IMR-90 (cell line): Measurements from ENCODE around the gene ERMP1. TPM values are rescaled to one million over a fixed set of nuclear protein-coding genes. Genes with fewer than 3 reads are reported as not detected.

Experiments
- ATAC-seq: fragments of 200-7000 bp; cut with Tn5 transposase; 2 replicates; pipeline ENCODE4 v1.9.1; 2020; ENCODE audit warnings: low read depth, mild to moderate bottlenecking, moderate library complexity
- BruUV-seq: library from RNA; stranded (reverse); fragments of 400-500 nt; replicated peaks from 2 replicates; lab custom pipeline; 2021; lab: Mats Ljungman, UMichigan
- CTCF ChIA-PET: fragments of 300-600 bp; formaldehyde crosslinking; extraction: SDS; loops from one replicate; lab custom pipeline; 2021; ENCODE audit warnings: antibody characterized with exemption; lab: Yijun Ruan, JAX
- POLR2A ChIA-PET: fragments of 300-600 bp; sonication (Branson Sonifier 250); formaldehyde crosslinking; loops from one replicate; lab custom pipeline; 2022; ENCODE audit warnings: antibody characterized with exemption; ENCODE audit not compliant: unreplicated experiment; lab: Charles Lee
- DNase-seq: peaks from one replicate; pipeline ENCODE4 v3.0.0; 2013
- H2AFZ ChIP-seq: replicated peaks from 2 replicates; pipeline ENCODE3; 2013; ENCODE audit warnings: low read length, mild to moderate bottlenecking; ENCODE audit not compliant: poor library complexity
- H2AK5ac ChIP-seq: 2 replicates; pipeline ENCODE4 v1.6.1; 2013; ENCODE audit warnings: low read depth, low read length, inconsistent platforms
- H2AK9ac ChIP-seq: replicated peaks from 2 replicates; pipeline ENCODE3; 2013; ENCODE audit warnings: mild to moderate bottlenecking, low read depth, low read length, moderate library complexity; ENCODE audit not compliant: poor library complexity
- H2BK120ac ChIP-seq: 2 replicates; pipeline ENCODE4 v1.6.1; 2013; ENCODE audit warnings: low read depth, low read length, inconsistent platforms
- H2BK15ac ChIP-seq: 3 replicates; pipeline ENCODE4 v1.6.1; 2013; ENCODE audit warnings: low read depth, low read length, inconsistent platforms
- H2BK20ac ChIP-seq: 2 replicates; pipeline ENCODE4 v1.6.1; 2013; ENCODE audit warnings: low read depth, mild to moderate bottlenecking, inconsistent platforms, low read length, moderate library complexity
- H2BK5ac ChIP-seq: 2 replicates; pipeline ENCODE4 v1.6.1; 2013; ENCODE audit warnings: mild to moderate bottlenecking, low read depth, low read length, inconsistent platforms; ENCODE audit not compliant: poor library complexity, severe bottlenecking
- H3K14ac ChIP-seq: replicated peaks from 2 replicates; pipeline ENCODE4 v1.6.1; 2013; ENCODE audit warnings: low read depth, low read length, inconsistent platforms
- H3K18ac ChIP-seq: 2 replicates; pipeline ENCODE4 v1.6.1; 2013; ENCODE audit warnings: low read depth, low read length, control low read depth
- H3K23ac ChIP-seq: 2 replicates; pipeline ENCODE4 v1.6.1; 2013; ENCODE audit warnings: low read depth, low read length, inconsistent platforms
- H3K27ac ChIP-seq: 2 replicates; pipeline ENCODE4 v1.5.1; 2013; ENCODE audit warnings: mild to moderate bottlenecking, control low read depth, low read length; ENCODE audit not compliant: insufficient read depth
- H3K27me3 ChIP-seq: 2 replicates; pipeline ENCODE4 v1.6.1; 2013; ENCODE audit warnings: low read length; ENCODE audit not compliant: control insufficient read depth, insufficient read depth
- H3K36me3 ChIP-seq: 2 replicates; pipeline ENCODE4 v1.6.1; 2013; ENCODE audit warnings: low read length, mixed read lengths; ENCODE audit not compliant: control insufficient read depth, insufficient read depth
- H3K4ac ChIP-seq: 2 replicates; pipeline ENCODE4 v1.6.1; 2013; ENCODE audit warnings: low read depth, low read length, inconsistent platforms
- H3K4me1 ChIP-seq: 2 replicates; pipeline ENCODE4 v1.6.1; 2013; ENCODE audit warnings: low read length, mixed read lengths; ENCODE audit not compliant: control insufficient read depth, insufficient read depth
- H3K4me2 ChIP-seq: 2 replicates; pipeline ENCODE4 v1.6.1; 2013; ENCODE audit warnings: low read depth, mild to moderate bottlenecking, control low read depth, low read length, moderate library complexity
- H3K4me3 ChIP-seq: 2 replicates; pipeline ENCODE4 v1.5.1; 2013; ENCODE audit warnings: low read depth, mild to moderate bottlenecking, control low read depth, low read length, moderate library complexity; ENCODE audit not compliant: insufficient read depth
- H3K56ac ChIP-seq: 2 replicates; pipeline ENCODE4 v1.6.1; 2013; ENCODE audit warnings: low read length, inconsistent platforms; ENCODE audit not compliant: insufficient read depth; ENCODE audit errors: extremely low read depth
- H3K79me1 ChIP-seq, 2 experiments: 2 replicates each; pipeline ENCODE4 v1.6.1; 2013; ENCODE audit warnings: low read length in 2 of 2, inconsistent platforms in 1 of 2, low read depth in 1 of 2
- H3K9ac ChIP-seq: 2 replicates; pipeline ENCODE4 v1.6.1; 2013; ENCODE audit warnings: low read depth, low read length, control low read depth
- H3K9me1 ChIP-seq: 2 replicates; pipeline ENCODE4 v1.6.1; 2013; ENCODE audit warnings: low read length, inconsistent platforms; ENCODE audit not compliant: insufficient read depth
- H3K9me3 ChIP-seq: 2 replicates; pipeline ENCODE4 v1.6.1; 2013; ENCODE audit warnings: low read length; ENCODE audit not compliant: control insufficient read depth, insufficient read depth
- H4K20me1 ChIP-seq: 2 replicates; pipeline ENCODE4 v1.6.1; 2013; ENCODE audit warnings: low read length, inconsistent platforms; ENCODE audit not compliant: insufficient read depth
- H4K5ac ChIP-seq: 2 replicates; pipeline ENCODE4 v1.6.1; 2013; ENCODE audit warnings: mild to moderate bottlenecking, low read depth, low read length, control low read depth
- H4K8ac ChIP-seq, 2 experiments: 2 replicates each; pipeline ENCODE4 v1.6.1; 2013; ENCODE audit warnings: low read depth in 2 of 2, low read length in 2 of 2, control low read depth in 1 of 2, inconsistent platforms in 1 of 2
- H4K91ac ChIP-seq: 2 replicates; pipeline ENCODE4 v1.6.1; 2013; ENCODE audit warnings: low read depth, low read length, inconsistent platforms; ENCODE audit not compliant: insufficient read depth
- BHLHE40 ChIP-seq: fragments of 150-350 bp; IDR thresholded peaks from 2 replicates; pipeline ENCODE4 v1.6.1; 2016; ENCODE audit warnings: mild to moderate bottlenecking, low read depth, low read length
- NFE2L2 ChIP-seq: fragments of 150-350 bp; IDR thresholded peaks from 2 replicates; pipeline ENCODE4 v1.6.1; 2016; ENCODE audit warnings: low read depth, mild to moderate bottlenecking, low read length
- POLR2A ChIP-seq: IDR thresholded peaks from 2 replicates; pipeline ENCODE4 v1.6.1; 2012; ENCODE audit warnings: mild to moderate bottlenecking, low read depth, low read length
- RAD21 ChIP-seq: IDR thresholded peaks from 2 replicates; pipeline ENCODE4 v1.6.1; 2012; ENCODE audit warnings: low read length, improper control_type of control experiment
- RCOR1 ChIP-seq: IDR thresholded peaks from 2 replicates; pipeline ENCODE4 v1.6.1; 2012; ENCODE audit warnings: mild to moderate bottlenecking, low read length, improper control_type of control experiment; ENCODE audit not compliant: insufficient replicate concordance
- RFX5 ChIP-seq: IDR thresholded peaks from 2 replicates; pipeline ENCODE4 v1.8.0; 2012; ENCODE audit warnings: low read depth, mild to moderate bottlenecking, low read length, moderate library complexity
- SMC3 ChIP-seq: fragments of 150-350 bp; IDR thresholded peaks from 2 replicates; pipeline ENCODE4 v1.6.1; 2016; ENCODE audit warnings: low read depth, mild to moderate bottlenecking, antibody characterized with exemption, low read length, moderate library complexity
- WGBS, 2 experiments: methylation state at CpG; one replicate each; pipeline versions ENCODE4 v1.1.5 to v1.1.7; 2013; ENCODE audit warnings: missing lambda C conversion rate in 2 of 2; ENCODE audit not compliant: insufficient read length in 1 of 2; ENCODE audit errors: extremely low coverage in 2 of 2; 5-methylcytosine and 5-hydroxymethylcytosine counted together
- dilution Hi-C: fragments of 300-500 bp; cut with HindIII; formaldehyde crosslinking; loops from one replicate; pipeline ENCODE4 v1.14.3; 2018; ENCODE audit warnings: low sequenced_read_pairs; ENCODE audit not compliant: unreplicated experiment
- in situ Hi-C: fragments of 300-500 bp; cut with MboI; formaldehyde crosslinking; loops from 3 replicates; pipeline ENCODE4 v1.14.3; 2019; ENCODE audit warnings: low sequenced_read_pairs, inconsistent platforms, mixed read lengths
- intact Hi-C: fragments of 100-400 bp; cut with micrococcal nuclease; formaldehyde crosslinking; loops from 2 replicates; pipeline ENCODE4 v1.10.0; 2022
- polyA plus RNA-seq, 3 experiments: library from polyadenylated mRNA; depleted of rRNA; stranded (reverse); fragments of >200 nt; gene quantifications; 2 replicates each; pipeline ENCODE4 v1.2.3, GENCODE V29; 2012; ENCODE audit warnings: low replicate concordance in 1 of 3
- total RNA-seq: library from RNA; depleted of rRNA; stranded (reverse); fragments of >200 nt; gene quantifications from 2 replicates; pipeline ENCODE4 v1.2.3, GENCODE V29; 2012
- TF ChIP-seq, protein P1 (sequence below): fragments of 150-350 bp; IDR thresholded peaks from 2 replicates; pipeline ENCODE4 v1.6.1; 2017; ENCODE audit warnings: mild to moderate bottlenecking, antibody characterized with exemption, low read length, low read depth

Gene ERMP1
- total and polyA plus RNA-seq, 2 of the 4 experiments (the other 2 are of a cell fraction): 2.2 to 4.7 TPM

DNA sequence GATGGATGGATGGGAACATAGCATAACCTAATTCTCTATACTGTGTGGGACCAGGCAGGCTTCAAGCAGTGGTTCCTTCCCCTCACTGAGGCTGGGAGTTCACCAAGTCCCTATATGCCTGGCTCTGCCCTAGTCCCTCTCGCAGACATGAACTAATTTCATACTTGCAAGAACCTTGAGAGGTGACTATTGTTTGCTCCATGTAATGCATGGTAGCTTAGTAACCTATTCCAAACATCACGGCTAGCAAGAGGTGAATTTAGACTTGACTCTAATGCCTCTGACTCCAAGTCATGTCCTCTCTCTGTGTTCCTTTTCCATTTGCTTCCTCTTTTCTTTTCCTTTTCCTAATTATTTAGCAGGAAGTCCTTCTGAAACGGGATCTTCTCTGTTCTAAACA lies 25.9 kb upstream of the ERMP1 start:
- CTCF ChIA-PET: interaction anchor here (0.6 kb wide), 1 partner anchor 448 kb away, joined by 3 read pairs; no protein-coding TSS in a partner anchor
- no peak overlapping the region for H2BK120ac ChIP-seq
- H3K27me3 ChIP-seq: peaks cover 19% of the 10 kb centered on the region
- H2AFZ ChIP-seq: no peak overlapping the region
- H3K36me3 ChIP-seq: no peaks in the 10 kb centered on the region
- H3K27ac ChIP-seq: no peak overlapping the region
- no peaks in the 10 kb centered on the region for H3K79me1 ChIP-seq
- no peak overlapping the region for H2AK5ac ChIP-seq
- no peak overlapping the region for H4K91ac ChIP-seq
- WGBS, 2 experiments: no CpG with 5 or more reads among the region's 3 CpGs
- no peak overlapping the region for H3K4me2 ChIP-seq
- POLR2A ChIA-PET: no interaction called here
- H3K9ac ChIP-seq: no peak overlapping the region
- in situ Hi-C loops: no loop called here
- dilution Hi-C loops: no loop called here
- no peak overlapping the region for H3K4me3 ChIP-seq
- intact Hi-C loops: no loop called here
- H3K14ac ChIP-seq: no peak overlapping the region
- H3K4ac ChIP-seq: no peak overlapping the region
- no TSS peak for BruUV-seq
- no peaks in the 10 kb centered on the region for H3K9me3 ChIP-seq
- no peaks in the 10 kb centered on the region for H3K9me1 ChIP-seq
- no peaks in the 10 kb centered on the region for H4K20me1 ChIP-seq
- H2BK15ac ChIP-seq: no peak overlapping the region
- no peak overlapping the region for H3K56ac ChIP-seq
- H2AK9ac ChIP-seq: no peak overlapping the region
- H3K4me1 ChIP-seq: no peaks in the 10 kb centered on the region
- no peak overlapping the region for H3K18ac ChIP-seq
- no peak overlapping the region for H2BK20ac ChIP-seq
- H4K8ac ChIP-seq: no peak overlapping the region
- no peak overlapping the region for H2BK5ac ChIP-seq
- TF ChIP-seq POLR2A: no peak
- TF ChIP-seq BHLHE40: no peak
- TF ChIP-seq, protein P1, sequence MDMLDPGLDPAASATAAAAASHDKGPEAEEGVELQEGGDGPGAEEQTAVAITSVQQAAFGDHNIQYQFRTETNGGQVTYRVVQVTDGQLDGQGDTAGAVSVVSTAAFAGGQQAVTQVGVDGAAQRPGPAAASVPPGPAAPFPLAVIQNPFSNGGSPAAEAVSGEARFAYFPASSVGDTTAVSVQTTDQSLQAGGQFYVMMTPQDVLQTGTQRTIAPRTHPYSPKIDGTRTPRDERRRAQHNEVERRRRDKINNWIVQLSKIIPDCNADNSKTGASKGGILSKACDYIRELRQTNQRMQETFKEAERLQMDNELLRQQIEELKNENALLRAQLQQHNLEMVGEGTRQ: no peak
- no peak for TF ChIP-seq NFE2L2
- no peak for TF ChIP-seq RFX5
- TF ChIP-seq SMC3: no peak
- no peak for TF ChIP-seq RCOR1
- no peak for TF ChIP-seq RAD21
- H3K23ac ChIP-seq: no peak overlapping the region
- ATAC-seq (no peak), DNase-seq (no peak)
- H4K5ac ChIP-seq: no peak overlapping the region
